Sigmoid colon (tissue), 7 donors: Measurements from ENCODE around the gene LTV1. TPM values are rescaled to one million over a fixed set of nuclear protein-coding genes. Genes with fewer than 3 reads are reported as not detected.

ENCODE experiments used
- DNase-seq: peaks from one replicate; pipeline ENCODE4 v3.0.0-alpha.2; 2019
- H3K27ac ChIP-seq, 4 donors: fragments of 200-600 bp; sonication (generic); one replicate each; pipeline ENCODE4 v1.5.1; 2016 to 2019; ENCODE audit warnings: mild to moderate bottlenecking in 1 of 4
- H3K27me3 ChIP-seq, 3 donors: fragments of 200-600 bp; sonication (generic); one replicate each; pipeline ENCODE4 v1.5.1; 2019; ENCODE audit warnings: mild to moderate bottlenecking in 1 of 3
- H3K36me3 ChIP-seq, 4 donors: fragments of 200-600 bp; sonication (generic); one replicate each; pipeline ENCODE4 v1.5.1; 2016 to 2019
- H3K4me1 ChIP-seq, 4 donors: fragments of 200-600 bp; sonication (generic); one replicate each; pipeline ENCODE4 v1.5.1; 2017 to 2019
- H3K4me3 ChIP-seq, 4 donors: fragments of 200-600 bp; sonication (generic); one replicate each; pipeline ENCODE4 v1.5.1; 2017 to 2019; ENCODE audit warnings: mild to moderate bottlenecking in 2 of 4, moderate library complexity in 1 of 4
- H3K9me3 ChIP-seq, 4 donors: fragments of 200-600 bp in 3 of 4; sonication (generic) in 3 of 4; one replicate each; pipeline versions ENCODE4 v1.5.1 to v1.6.1; 2013 to 2019
- CTCF ChIP-seq, 4 experiments: fragments of 450-650 bp in 3 of 4; fragments of 200-600 bp in 1 of 4; IDR thresholded peaks; one replicate each; pipeline ENCODE4 v1.5.1; 2016 to 2019; ENCODE audit warnings: antibody characterized with exemption in 4 of 4, mild to moderate bottlenecking in 3 of 4, moderate library complexity in 2 of 4
- EP300 ChIP-seq, 4 donors: sonication (generic); formaldehyde crosslinking; IDR thresholded peaks; one replicate each; pipeline ENCODE4 v1.6.1; 2017; ENCODE audit warnings: antibody characterized with exemption in 4 of 4
- POLR2A ChIP-seq, 2 donors: fragments of 450-650 bp; IDR thresholded peaks; one replicate each; pipeline ENCODE4 v1.6.1; 2016; ENCODE audit warnings: antibody characterized with exemption in 2 of 2, mild to moderate bottlenecking in 2 of 2, moderate library complexity in 2 of 2
- POLR2AphosphoS5 ChIP-seq, 4 donors: sonication (generic); formaldehyde crosslinking; IDR thresholded peaks; one replicate each; pipeline ENCODE4 v1.6.1; 2017; ENCODE audit warnings: antibody characterized with exemption in 4 of 4
- WGBS, 2 donors: extraction: QIAGEN DNeasy Blood & Tissue Kit; methylation state at CpG; one replicate each; pipeline ENCODE4 v1.1.7; 2013; 5-methylcytosine and 5-hydroxymethylcytosine counted together
- intact Hi-C: fragments of 100-400 bp; cut with DNase I; formaldehyde crosslinking; loops from one replicate; pipeline ENCODE4 v1.15.1; 2023
- polyA plus RNA-seq, 3 donors: library from polyadenylated mRNA; stranded (reverse); fragments of 200-250 nt; gene quantifications; one replicate each; pipeline ENCODE4 v1.2.3, GENCODE V29; 2013
- total RNA-seq, 4 donors: library from RNA; depleted of rRNA; stranded (reverse); fragments of >200 nt; gene quantifications; one replicate each; pipeline ENCODE4 v1.1.0, GENCODE V29; 2016
- donor health status: healthy with polysubstance abuse.
- donor health status: Bipolar disorder and iron deficiency.
- donor health status: healthy.

LTV1 gene
- total and polyA plus RNA-seq, 7 donors, result 10.0 to 22.2 (median 16.2) TPM

GRCh38 chr6:143804835-143805239 is 38.3 kb upstream of the LTV1 start:
- no peak overlapping the region for H3K27ac ChIP-seq

GRCh38 chr6:143806282-143807102 is 36.6 kb upstream of the LTV1 start:
- TF ChIP-seq POLR2A (IDR thresholded peaks at IDR 0.05) (no peak), POLR2AphosphoS5 (IDR thresholded peaks at IDR 0.05) (no peak), EP300 (IDR thresholded peaks at IDR 0.05) (no peak), CTCF (IDR thresholded peaks at IDR 0.05) (no peak)
- no peak for DNase-seq
- H3K4me3 ChIP-seq, result no peak overlapping the region
- H3K27ac ChIP-seq, result no peak overlapping the region
- H3K9me3 ChIP-seq, result no peaks in the 10 kb centered on the region
- H3K4me1 ChIP-seq, result no peaks in the 10 kb centered on the region
- 85 to 90% methylated on average over 8 of the region's 8 CpGs for WGBS, 2 donors
- intact Hi-C loops, result no loop called here
- H3K27me3 ChIP-seq, result no peaks in the 10 kb centered on the region
- no peaks in the 10 kb centered on the region for H3K36me3 ChIP-seq

More at GRCh38 chr6:143804835-143805239, 38.3 kb upstream of the LTV1 start:
- no peak overlapping the region for H3K4me3 ChIP-seq
- no peaks in the 10 kb centered on the region for H3K27me3 ChIP-seq
- no peak for TF ChIP-seq CTCF (IDR thresholded peaks at IDR 0.05)
- no peaks in the 10 kb centered on the region for H3K36me3 ChIP-seq
- WGBS, 2 donors, result 72 to 90% methylated on average over 4 of the region's 4 CpGs
- no peak for DNase-seq
- intact Hi-C loops, result no loop called here
- H3K9me3 ChIP-seq, result no peaks in the 10 kb centered on the region
- no peaks in the 10 kb centered on the region for H3K4me1 ChIP-seq

- Histone ChIP-seq H3K9me3 (no peaks in the 10 kb centered on the region), H3K27me3 (no peaks in the 10 kb centered on the region), H3K4me3 (no peak overlapping the region), H3K36me3 (no peaks in the 10 kb centered on the region), H3K4me1 (no peaks in the 10 kb centered on the region), H3K27ac (no peak overlapping the region)
- intact Hi-C loops, result no loop called here
- 91% methylated on average over 6 of the region's 6 CpGs for WGBS, 2 donors
- no peak for DNase-seq
- TF ChIP-seq POLR2A (IDR thresholded peaks at IDR 0.05) (no peak), CTCF (IDR thresholded peaks at IDR 0.05) (no peak), POLR2AphosphoS5 (IDR thresholded peaks at IDR 0.05) (no peak), EP300 (IDR thresholded peaks at IDR 0.05) (no peak)
Measured at GRCh38 chr6:143807103-143807772, 35.9 kb upstream of the LTV1 start.

GRCh38 chr6:143810745-143811144 is 32.4 kb upstream of the LTV1 start:
- no peak for DNase-seq
- 97 to 99% methylated on average over 2 of the region's 2 CpGs for WGBS, 2 donors
- Histone ChIP-seq H3K36me3 (no peaks in the 10 kb centered on the region), H3K27ac (no peak overlapping the region), H3K27me3 (no peaks in the 10 kb centered on the region), H3K9me3 (no peaks in the 10 kb centered on the region), H3K4me3 (no peak overlapping the region), H3K4me1 (no peaks in the 10 kb centered on the region)
- TF ChIP-seq EP300 (IDR thresholded peaks at IDR 0.05), result no peak
- no peak for TF ChIP-seq POLR2A (IDR thresholded peaks at IDR 0.05)
- no peak for TF ChIP-seq CTCF (IDR thresholded peaks at IDR 0.05)
- TF ChIP-seq POLR2AphosphoS5 (IDR thresholded peaks at IDR 0.05), result no peak
- intact Hi-C loops, result no loop called here
